T-helper 1 cell treated with Interleukin-12 subunit alpha and Interleukin-12 subunit beta and Interleukin-4 antibody, amounts not matched to agents 30 μg/mL and 1 μg/mL, for 36 hours (primary cell): ENCODE results near the gene CCNI.

Source experiments
- H3K27ac Mint-ChIP-seq: one replicate; pipeline ENCODE4 v1.8.0; 2021; ENCODE audit warnings: mild to moderate bottlenecking, mixed read lengths
- H3K27me3 Mint-ChIP-seq: one replicate; pipeline ENCODE4 v1.8.0; 2021; ENCODE audit warnings: low read depth, mixed read lengths
- H3K36me3 Mint-ChIP-seq: one replicate; pipeline ENCODE4 v1.8.0; 2021; ENCODE audit warnings: low read depth, mixed read lengths
- H3K4me1 Mint-ChIP-seq: one replicate; pipeline ENCODE4 v1.8.0; 2021; ENCODE audit warnings: low read depth, mixed read lengths
- H3K4me3 Mint-ChIP-seq: one replicate; pipeline ENCODE4 v1.8.0; 2021; ENCODE audit warnings: mild to moderate bottlenecking, moderate library complexity, mixed read lengths
- H3K9me3 Mint-ChIP-seq: one replicate; pipeline ENCODE4 v1.8.0; 2021; ENCODE audit warnings: mixed read lengths

Gene CCNI

GRCh38 chr4:77015390-77015789 is 60.4 kb downstream of the CCNI start:
- no peak overlapping the region for H3K4me3 Mint-ChIP-seq
- no peaks in the 10 kb centered on the region for H3K9me3 Mint-ChIP-seq
- peaks cover 21% of the 10 kb centered on the region for H3K4me1 Mint-ChIP-seq
- peaks cover 18% of the 10 kb centered on the region for H3K27me3 Mint-ChIP-seq
- H3K36me3 Mint-ChIP-seq: peaks cover 21% of the 10 kb centered on the region
- peak overlapping the region; percentile 24 for H3K27ac Mint-ChIP-seq

- H3K9me3 Mint-ChIP-seq: no peaks in the 10 kb centered on the region
- peaks cover 21% of the 10 kb centered on the region for H3K36me3 Mint-ChIP-seq
- peak overlapping the region; percentile 5 for H3K27ac Mint-ChIP-seq
- peaks cover 21% of the 10 kb centered on the region for H3K27me3 Mint-ChIP-seq
- no peak overlapping the region for H3K4me3 Mint-ChIP-seq
- H3K4me1 Mint-ChIP-seq: peaks cover 24% of the 10 kb centered on the region
Observed at GRCh38 chr4:77014256-77014655, 61.5 kb downstream of the CCNI start.

- Mint-ChIP-seq H3K36me3 (peaks cover 23% of the 10 kb centered on the region), H3K27ac (no peak overlapping the region)
Observed at GRCh38 chr4:77012726-77013125, 63.1 kb downstream of the CCNI start.

GRCh38 chr4:77010841-77011354 is 64.9 kb downstream of the CCNI start:
- Mint-ChIP-seq H3K27me3 (peaks cover 16% of the 10 kb centered on the region), H3K9me3 (no peaks in the 10 kb centered on the region), H3K36me3 (peaks cover 23% of the 10 kb centered on the region), H3K4me3 (no peak overlapping the region), H3K27ac (no peak overlapping the region), H3K4me1 (peaks cover 45% of the 10 kb centered on the region)

More at GRCh38 chr4:77012726-77013125, 63.1 kb downstream of the CCNI start:
- H3K9me3 Mint-ChIP-seq: no peaks in the 10 kb centered on the region
- peaks cover 35% of the 10 kb centered on the region for H3K4me1 Mint-ChIP-seq
- no peak overlapping the region for H3K4me3 Mint-ChIP-seq
- peaks cover 23% of the 10 kb centered on the region for H3K27me3 Mint-ChIP-seq

DNA sequence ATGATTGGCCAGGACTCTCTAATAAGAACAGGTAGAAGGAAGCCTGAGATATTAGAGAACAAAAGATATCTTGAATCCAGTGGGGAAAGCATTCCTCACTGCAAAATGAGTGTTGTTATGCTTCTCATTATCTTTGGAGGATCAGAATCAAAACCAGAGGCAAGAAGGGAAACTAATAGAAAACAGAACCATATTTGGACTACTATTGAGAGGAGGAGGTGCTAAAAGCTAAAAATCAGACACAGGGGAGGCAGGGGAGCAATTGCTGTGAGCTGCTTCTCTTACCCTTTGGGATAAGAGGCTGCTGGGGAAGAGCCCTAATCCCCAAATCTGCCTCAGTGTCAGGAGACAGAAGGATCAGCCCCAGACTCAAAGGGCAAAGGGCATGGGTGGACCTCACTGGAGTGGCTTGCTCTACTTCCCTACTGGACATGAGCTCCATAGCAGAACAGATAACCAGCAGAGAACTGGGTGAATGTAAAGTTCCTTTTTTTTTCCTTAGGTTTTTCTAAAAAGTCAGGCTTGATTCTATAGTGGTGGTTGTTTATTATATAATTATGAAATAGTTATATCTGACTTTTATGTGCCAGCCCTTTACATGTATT is 66.2 kb downstream of the CCNI start:
- H3K4me3 Mint-ChIP-seq: no peak overlapping the region
- H3K27ac Mint-ChIP-seq: no peak overlapping the region
- no peaks in the 10 kb centered on the region for H3K9me3 Mint-ChIP-seq
- peaks cover 36% of the 10 kb centered on the region for H3K4me1 Mint-ChIP-seq
- peaks cover 17% of the 10 kb centered on the region for H3K36me3 Mint-ChIP-seq
- peaks cover 8% of the 10 kb centered on the region for H3K27me3 Mint-ChIP-seq

GRCh38 chr4:77007358-77008230 is 68.2 kb downstream of the CCNI start:
- Mint-ChIP-seq H3K36me3 (peaks cover 11% of the 10 kb centered on the region), H3K27me3 (peaks cover 13% of the 10 kb centered on the region), H3K27ac (no peak overlapping the region), H3K4me3 (peak overlapping the region; percentile 5), H3K9me3 (no peaks in the 10 kb centered on the region), H3K4me1 (peaks cover 34% of the 10 kb centered on the region)

DNA sequence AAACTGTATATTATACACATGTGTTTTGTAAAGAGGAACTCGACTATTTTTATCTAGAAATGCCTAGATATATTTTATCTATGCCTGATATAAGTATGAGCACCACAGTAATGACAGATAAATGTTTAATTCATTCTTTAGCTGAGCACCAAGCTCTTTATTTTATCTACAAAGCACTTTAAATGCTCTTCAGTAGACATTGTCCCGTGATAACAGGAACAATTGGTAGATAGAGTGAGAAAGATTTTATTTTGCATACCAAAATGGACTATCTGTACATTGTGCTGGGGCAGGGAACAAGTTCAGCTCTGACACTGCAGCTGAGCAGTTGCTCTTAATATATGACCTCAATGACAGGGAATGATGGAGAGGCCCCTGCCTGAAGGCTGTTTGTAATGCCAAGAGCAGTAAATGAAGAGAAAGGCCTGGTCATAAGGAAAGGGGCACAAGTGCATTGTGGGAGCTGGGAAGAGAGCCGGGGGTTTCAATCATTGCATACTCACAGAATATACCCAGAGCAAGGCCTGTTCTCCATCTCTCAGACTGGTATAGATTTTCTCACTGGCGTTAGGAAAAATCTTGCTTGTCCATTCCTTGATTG is 68.9 kb downstream of the CCNI start:
- peaks cover 34% of the 10 kb centered on the region for H3K4me1 Mint-ChIP-seq
- no peak overlapping the region for H3K27ac Mint-ChIP-seq
- no peak overlapping the region for H3K4me3 Mint-ChIP-seq
- peaks cover 11% of the 10 kb centered on the region for H3K36me3 Mint-ChIP-seq
- H3K9me3 Mint-ChIP-seq: no peaks in the 10 kb centered on the region
- peaks cover 18% of the 10 kb centered on the region for H3K27me3 Mint-ChIP-seq

GRCh38 chr4:77003400-77003799 is 72.4 kb downstream of the CCNI start:
- peaks cover 1% of the 10 kb centered on the region for H3K36me3 Mint-ChIP-seq
- H3K9me3 Mint-ChIP-seq: no peaks in the 10 kb centered on the region
- H3K4me3 Mint-ChIP-seq: no peak overlapping the region
- H3K4me1 Mint-ChIP-seq: peaks cover 22% of the 10 kb centered on the region
- H3K27me3 Mint-ChIP-seq: peaks cover 18% of the 10 kb centered on the region
- H3K27ac Mint-ChIP-seq: no peak overlapping the region

GRCh38 chr4:77002321-77003107 is 73.3 kb downstream of the CCNI start:
- Mint-ChIP-seq H3K4me1 (peaks cover 13% of the 10 kb centered on the region), H3K4me3 (no peak overlapping the region), H3K27ac (no peak overlapping the region), H3K9me3 (no peaks in the 10 kb centered on the region), H3K27me3 (peaks cover 18% of the 10 kb centered on the region), H3K36me3 (peaks cover 2% of the 10 kb centered on the region)

- H3K27ac Mint-ChIP-seq: no peak overlapping the region
- peaks cover 2% of the 10 kb centered on the region for H3K36me3 Mint-ChIP-seq
- peaks cover 7% of the 10 kb centered on the region for H3K4me1 Mint-ChIP-seq
- no peak overlapping the region for H3K4me3 Mint-ChIP-seq
- H3K27me3 Mint-ChIP-seq: peaks cover 18% of the 10 kb centered on the region
- H3K9me3 Mint-ChIP-seq: no peaks in the 10 kb centered on the region
Observed at GRCh38 chr4:77001907-77002306, 73.9 kb downstream of the CCNI start.

- Mint-ChIP-seq H3K27me3 (peaks cover 24% of the 10 kb centered on the region), H3K9me3 (no peaks in the 10 kb centered on the region), H3K27ac (no peak overlapping the region), H3K4me1 (peaks cover 20% of the 10 kb centered on the region), H3K4me3 (no peak overlapping the region), H3K36me3 (peaks cover 11% of the 10 kb centered on the region)
Observed at GRCh38 chr4:76998251-76998901, 77.4 kb downstream of the CCNI start.

DNA sequence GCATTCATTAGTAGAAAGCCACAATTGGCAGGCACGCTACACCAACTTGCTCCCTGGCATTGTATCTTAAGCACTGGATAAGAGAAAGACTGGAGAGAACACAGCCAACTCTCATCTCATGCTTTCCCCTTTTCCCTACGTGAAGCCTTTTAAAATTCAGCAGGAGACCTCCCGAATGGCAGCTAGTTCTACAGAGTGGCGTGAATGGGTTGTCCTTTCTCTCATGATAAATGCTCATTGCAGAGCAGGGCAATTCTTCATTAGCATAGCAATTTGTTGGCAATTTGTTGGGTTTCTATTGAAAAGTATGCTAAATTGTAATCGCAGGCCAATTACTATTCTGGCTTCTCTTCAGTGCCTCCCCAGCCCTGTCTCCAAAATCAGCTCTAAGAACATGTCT is 78.3 kb downstream of the CCNI start:
- H3K27ac Mint-ChIP-seq: no peak overlapping the region
- no peaks in the 10 kb centered on the region for H3K9me3 Mint-ChIP-seq
- peaks cover 24% of the 10 kb centered on the region for H3K4me1 Mint-ChIP-seq
- H3K27me3 Mint-ChIP-seq: peaks cover 22% of the 10 kb centered on the region
- H3K36me3 Mint-ChIP-seq: peaks cover 16% of the 10 kb centered on the region
- no peak overlapping the region for H3K4me3 Mint-ChIP-seq
